NOMO-1 (cell line): ENCODE measurements around the gene COX17.
"Not testable (repeated sequence)": the region's sequence is repeated elsewhere in the genome, so short reads cannot be mapped to it uniquely, and the experiment has no call there.

ENCODE experiments used
- DNase-seq, 2 experiments: peaks; one replicate each; lab custom pipeline; 2025; ENCODE audit not compliant: unreplicated experiment in 2 of 2; lab: John Stamatoyannopoulos, UW

The COX17 gene, protein sequence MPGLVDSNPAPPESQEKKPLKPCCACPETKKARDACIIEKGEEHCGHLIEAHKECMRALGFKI

DNA sequence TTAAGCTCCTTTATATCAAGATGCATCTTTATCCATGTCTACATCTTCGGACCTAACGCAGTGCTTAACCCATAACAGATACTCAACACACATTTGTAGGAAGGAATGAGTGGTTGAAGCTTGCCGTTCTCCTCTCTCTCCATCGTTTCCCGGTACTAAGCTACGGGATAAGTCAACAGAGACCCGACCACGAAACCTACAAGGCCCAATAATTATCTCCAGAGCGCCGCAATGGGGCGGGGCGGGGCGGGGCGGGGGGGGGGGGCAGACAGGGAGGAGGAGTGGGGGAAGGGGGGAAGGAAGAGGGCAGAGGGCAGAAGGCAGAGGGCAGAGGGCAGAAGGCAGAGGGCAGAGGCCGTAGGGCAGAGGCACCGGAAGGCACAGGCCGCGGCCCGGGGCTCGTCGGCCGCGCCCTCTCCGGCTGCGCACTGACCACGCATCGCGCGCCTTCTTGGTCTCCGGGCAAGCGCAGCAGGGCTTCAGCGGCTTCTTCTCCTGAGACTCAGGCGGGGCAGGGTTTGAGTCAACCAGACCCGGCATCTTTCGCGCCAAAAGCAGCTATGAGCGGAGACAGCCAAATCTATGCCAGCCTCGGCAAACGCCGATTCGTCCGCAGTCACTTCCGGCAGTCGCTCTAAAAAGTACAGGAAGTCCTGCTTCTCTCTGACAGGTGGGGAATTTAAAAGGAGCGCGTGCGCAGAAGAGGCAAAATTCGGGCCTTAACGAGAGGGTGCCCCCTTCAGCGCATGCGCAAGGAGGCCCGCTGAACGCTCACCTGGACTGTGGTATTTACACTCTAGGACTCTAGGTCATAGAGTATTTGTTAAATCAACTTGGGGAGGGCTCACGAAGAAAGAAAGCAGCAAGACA is at the start of gene COX17:
Gene COX17, minus strand, starts transcription at position 636 of the 870 bp plus-strand sequence. Its CDS starts 96 bp downstream, at position 540.
- DNase-seq, result peak; percentile 96 to 97

DNA sequence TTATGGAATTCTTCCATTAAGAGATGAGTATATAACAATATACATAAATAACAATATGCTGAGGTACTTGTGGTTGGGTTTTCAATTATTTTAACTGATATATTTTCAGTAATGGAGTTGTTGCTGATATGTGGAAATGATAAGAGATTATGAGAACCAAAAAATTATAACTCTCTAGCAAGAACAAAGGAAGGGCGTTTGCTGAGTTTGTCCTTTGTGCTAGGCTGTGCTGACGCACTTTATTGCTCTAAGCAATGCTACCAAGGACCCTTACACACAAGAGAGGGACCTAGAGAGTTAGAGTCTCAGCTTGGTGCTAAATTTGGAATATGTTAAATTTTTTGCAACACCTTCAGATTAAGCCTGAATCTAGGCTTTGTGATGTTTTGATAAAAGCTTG is 49.7 kb upstream of the COX17 start:
- no peak for DNase-seq

DNA sequence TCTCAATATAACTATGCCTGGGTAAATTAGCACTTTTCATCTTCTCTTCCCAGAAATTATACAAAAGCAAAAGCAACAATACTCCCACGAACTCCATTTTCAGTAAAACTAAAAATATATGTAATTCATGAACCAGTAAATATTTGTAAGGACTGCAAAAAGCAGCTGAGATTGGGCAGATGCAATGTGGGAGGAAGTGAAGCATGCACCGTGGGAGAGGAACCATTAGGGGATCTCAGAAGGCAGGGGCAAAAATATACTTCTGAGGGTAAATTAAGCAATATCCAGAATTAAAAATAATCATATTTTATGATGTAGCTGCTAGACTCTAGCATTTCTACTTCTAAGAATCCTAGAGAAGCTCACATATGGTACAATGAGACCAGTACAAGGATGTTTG is 45.8 kb upstream of the COX17 start:
- DNase-seq, result peak in 1 of 2 experiments; percentile 64

DNA sequence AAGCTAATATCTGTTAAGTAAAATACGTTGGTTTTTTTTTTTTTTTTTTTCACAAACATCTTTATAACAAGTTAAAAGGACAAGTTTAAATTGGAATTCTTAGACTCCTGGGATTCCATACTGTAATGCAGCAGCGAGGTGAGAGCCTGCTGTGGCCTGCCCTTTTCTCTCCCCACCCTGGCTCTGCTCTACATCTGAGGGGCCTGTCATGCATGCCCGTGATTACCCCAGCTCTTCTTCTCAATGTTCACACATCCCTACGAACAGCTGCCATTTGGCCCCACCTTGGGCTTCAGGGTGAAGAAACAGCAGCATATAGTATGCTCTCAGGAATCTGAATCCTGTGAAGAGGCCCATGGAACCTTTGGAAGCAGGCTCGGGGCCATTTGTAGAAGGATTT is 40.3 kb upstream of the COX17 start:
- no peak for DNase-seq

- DNase-seq, result no peak
Observed at GRCh38 chr3:119716998-119717397, 39.8 kb upstream of the COX17 start.

DNA sequence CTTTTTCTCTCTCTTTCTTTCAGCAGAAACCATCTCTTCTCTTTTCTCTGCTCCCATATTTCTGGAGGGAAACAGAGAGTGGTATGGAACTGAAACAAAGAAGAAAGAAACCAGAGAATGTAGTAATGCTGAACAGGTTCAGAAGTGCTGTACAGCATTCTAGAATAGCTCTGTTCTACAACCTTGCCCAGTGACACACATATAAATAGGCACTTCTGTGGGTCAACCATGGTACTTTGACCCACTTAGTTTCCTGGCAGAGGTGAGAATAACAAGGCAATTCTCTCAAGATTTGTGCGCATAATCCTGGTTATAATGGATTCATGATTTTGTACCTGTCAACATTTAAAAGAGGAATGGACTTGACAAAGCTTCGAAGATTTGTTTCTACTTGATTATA is 37.9 kb upstream of the COX17 start:
- DNase-seq, result no peak

GRCh38 chr3:119703820-119704531 is 26.8 kb upstream of the COX17 start:
- no peak for DNase-seq

DNA sequence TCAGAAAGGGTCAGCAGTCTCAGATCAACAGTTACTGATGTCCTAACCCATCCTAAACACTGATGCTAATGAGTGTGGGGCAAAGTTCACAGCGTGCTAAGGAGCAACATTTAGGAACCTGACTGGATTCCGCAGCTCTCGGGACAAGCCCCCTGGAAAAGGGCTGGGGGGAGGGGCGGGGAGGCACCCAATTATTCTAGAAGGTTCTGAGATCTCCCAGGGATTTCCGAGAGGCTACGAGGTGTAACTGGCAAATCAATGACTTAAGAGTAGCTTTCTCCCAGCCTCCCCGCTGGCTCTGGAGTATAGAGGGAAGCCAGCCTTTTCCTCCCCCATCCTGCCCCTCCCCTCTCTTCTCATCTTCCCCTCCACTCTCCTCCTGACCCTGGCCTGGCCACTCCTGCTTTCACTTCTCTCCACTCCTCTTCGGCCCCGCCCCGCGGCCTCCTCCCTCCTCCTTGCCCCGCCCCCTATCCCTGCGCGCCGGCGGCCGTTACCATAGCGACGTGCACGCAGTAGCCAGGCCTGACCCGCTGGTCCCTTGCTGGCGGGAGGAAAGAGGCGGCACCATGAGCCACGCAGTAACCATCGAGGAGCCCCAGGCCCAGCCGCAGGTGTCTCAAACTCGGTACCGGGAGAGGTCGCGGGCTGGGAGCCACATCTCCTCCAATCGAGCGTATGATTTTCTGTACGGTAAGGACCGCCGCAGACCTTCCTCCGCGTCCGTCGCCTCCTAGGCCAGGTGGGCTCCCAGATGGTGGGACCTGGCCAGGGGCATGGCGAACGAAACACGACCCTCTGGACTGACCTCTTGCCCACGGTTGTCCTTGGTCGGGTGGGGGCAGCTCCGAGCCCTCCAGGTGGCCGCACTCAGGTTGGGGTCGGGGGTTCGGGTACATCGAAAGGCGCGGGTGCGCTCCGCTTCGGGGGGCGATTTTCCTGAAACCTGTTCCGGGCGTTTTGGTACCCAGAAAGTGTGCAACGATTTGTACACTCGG is 25.6 kb upstream of the COX17 start, which contains the start of gene CFAP91:
Gene CFAP91, plus strand, starts transcription at position 493 of the 998 bp plus-strand sequence. Its CDS starts 77 bp downstream, at position 570.
- DNase-seq, result peak; percentile 78 to 81

GRCh38 chr3:119700920-119701734 is 23.9 kb upstream of the COX17 start:
- DNase-seq, result no peak

- DNase-seq, result peak in 1 of 2 experiments; percentile 23
Observed at GRCh38 chr3:119700269-119700919, 23.2 kb upstream of the COX17 start.

DNA sequence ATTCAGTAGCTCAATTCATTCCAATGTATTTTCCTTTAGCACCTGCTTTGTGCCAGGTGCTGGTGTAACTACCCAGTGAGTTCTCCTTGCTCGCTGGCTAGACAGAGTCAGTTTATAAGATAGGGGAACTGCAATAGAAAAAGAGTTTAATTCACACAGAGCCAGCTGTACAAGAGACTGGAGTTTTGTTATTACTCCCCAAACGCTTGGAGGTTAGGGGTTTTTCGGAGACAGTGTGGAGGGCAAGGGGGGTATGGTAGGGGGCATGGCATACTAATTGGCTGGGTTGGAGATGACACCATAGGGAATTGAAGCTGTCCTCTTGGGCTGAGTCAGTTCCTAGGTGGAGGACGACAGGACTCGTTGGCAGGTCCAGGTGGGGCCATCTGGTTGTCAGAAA is 20.2 kb upstream of the COX17 start:
- no peak for DNase-seq

DNA sequence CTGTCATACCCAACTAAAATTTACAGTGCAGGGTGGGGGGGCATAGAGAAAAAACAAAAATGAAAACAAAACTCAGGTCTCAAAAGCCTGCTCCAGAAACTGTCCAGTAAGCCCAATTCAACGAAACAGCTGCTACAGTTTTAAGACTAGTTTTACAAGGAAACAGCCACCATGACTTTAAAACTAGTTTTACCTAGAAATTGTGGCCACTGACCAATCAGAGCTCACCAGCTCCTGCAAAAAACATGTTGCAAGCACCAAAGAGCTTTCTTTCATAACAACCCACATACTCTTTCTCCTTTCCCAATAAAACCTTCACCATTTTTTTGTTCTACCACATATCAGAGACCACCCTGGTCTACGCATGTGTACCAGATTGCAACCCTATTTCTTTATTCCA is 18.3 kb upstream of the COX17 start:
- DNase-seq, result no peak

GRCh38 chr3:119690043-119690656 is 12.9 kb upstream of the COX17 start:
- DNase-seq, result no peak

- no peak for DNase-seq
Observed at GRCh38 chr3:119683421-119683820, 6.2 kb upstream of the COX17 start.

- peak in 1 of 2 experiments; percentile 38 for DNase-seq
Observed at GRCh38 chr3:119681279-119681678, 4.1 kb upstream of the COX17 start.

DNA sequence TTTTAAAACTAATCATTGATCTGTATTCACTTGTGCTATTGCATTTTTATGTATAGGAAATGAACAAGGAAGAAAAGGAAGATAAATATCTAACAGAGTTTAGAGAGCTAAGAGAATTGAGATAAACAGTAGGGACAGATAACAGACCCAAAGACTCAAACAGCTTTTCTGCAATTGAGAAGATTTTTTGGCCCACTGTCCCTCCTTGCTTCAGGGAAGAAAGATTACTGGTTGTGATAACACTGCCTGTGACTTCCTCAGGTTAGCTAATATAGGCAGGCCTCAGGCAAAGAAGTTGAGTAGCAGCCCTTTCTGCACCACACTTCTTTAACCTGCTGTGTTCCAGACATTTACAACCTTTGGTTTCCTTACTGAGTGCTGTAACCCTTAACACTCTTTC is 2.7 kb upstream of the COX17 start:
- no peak for DNase-seq

DNA sequence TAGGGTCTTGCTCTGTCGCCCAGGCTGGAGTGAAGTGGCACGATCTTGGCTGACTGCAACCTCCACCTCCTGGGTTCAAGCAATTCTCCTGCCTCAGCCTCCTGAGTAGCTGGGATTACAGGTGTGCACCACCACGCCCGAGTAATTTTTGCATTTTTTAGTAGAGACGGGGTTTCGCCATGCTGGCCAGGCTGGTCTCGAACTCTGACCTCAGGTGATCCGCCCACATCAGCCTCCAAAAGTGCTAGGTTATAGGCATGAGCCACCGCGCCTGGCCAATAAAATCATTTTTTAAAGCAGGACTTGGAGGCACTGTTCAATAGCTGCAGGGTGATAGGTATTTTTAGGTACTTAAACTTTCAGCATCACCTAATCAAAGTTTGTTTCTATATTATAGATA is 1.0 kb upstream of the COX17 start:
- not testable (repeated sequence) for DNase-seq

GRCh38 chr3:119677641-119677934 is 382 bp upstream of the COX17 start:
- DNase-seq, result no peak

GRCh38 chr3:119676020-119676419 is 1.2 kb downstream of the COX17 start:
- DNase-seq, result no peak
